H1 (cell line): ENCODE data around the gene GPR39. TPM values are rescaled to one million over a fixed set of nuclear protein-coding genes. Genes with fewer than 3 reads are reported as not detected.

ENCODE experiments used
- CTCF ChIA-PET: fragments of 300-600 bp; sonication (Branson Sonifier 250); formaldehyde crosslinking; loops from one replicate; lab custom pipeline; 2021; ENCODE audit not compliant: partially characterized antibody; lab: Charles Lee
- POLR2A ChIA-PET: fragments of 300-600 bp; sonication (Branson Sonifier 250); formaldehyde crosslinking; loops from one replicate; lab custom pipeline; 2021; ENCODE audit warnings: inconsistent platforms; ENCODE audit not compliant: partially characterized antibody; lab: Charles Lee
- DNase-seq, 2 experiments: peaks; one replicate each; pipeline versions ENCODE4 v3.0.0 to v3.0.0-alpha.2; 2010 to 2022; ENCODE audit warnings: low spot score in 2 of 2, low read depth in 1 of 2, mixed read lengths in 1 of 2
- FAIRE-seq: peaks from 2 replicates; lab custom pipeline; 2011; peaks lifted over from hg19 to GRCh38; lab: Jason Lieb, UNC
- H2AFZ ChIP-seq: 2 replicates; pipeline ENCODE4 v1.8.1; 2012; ENCODE audit warnings: low read length, inconsistent platforms
- H2AK5ac ChIP-seq: 2 replicates; pipeline ENCODE4 v1.6.1; 2013; ENCODE audit warnings: low read depth, low read length
- H2BK120ac ChIP-seq: replicated peaks from 2 replicates; pipeline ENCODE3; 2013; ENCODE audit warnings: low read depth, low read length, inconsistent platforms
- H2BK12ac ChIP-seq: 2 replicates; pipeline ENCODE4 v1.6.1; 2013; ENCODE audit warnings: low read depth, low read length
- H2BK15ac ChIP-seq: 2 replicates; pipeline ENCODE4 v1.6.1; 2013; ENCODE audit warnings: low read length
- H2BK20ac ChIP-seq: 2 replicates; pipeline ENCODE4 v1.6.1; 2013; ENCODE audit warnings: low read length
- H2BK5ac ChIP-seq: 2 replicates; pipeline ENCODE4 v1.6.1; 2013; ENCODE audit warnings: low read depth, low read length
- H3K14ac ChIP-seq: 2 replicates; pipeline ENCODE4 v1.6.1; 2013; ENCODE audit warnings: inconsistent platforms; ENCODE audit not compliant: insufficient read length
- H3K18ac ChIP-seq: 2 replicates; pipeline ENCODE4 v1.6.1; 2013; ENCODE audit warnings: low read length; ENCODE audit errors: extremely low read depth
- H3K23ac ChIP-seq: 2 replicates; pipeline ENCODE4 v1.6.1; 2013; ENCODE audit warnings: inconsistent platforms; ENCODE audit not compliant: insufficient read length
- H3K23me2 ChIP-seq: 2 replicates; pipeline ENCODE4 v1.6.1; 2013; ENCODE audit warnings: low read depth, low read length
- H3K27ac ChIP-seq: 2 replicates; pipeline ENCODE4 v1.6.1; 2011; ENCODE audit warnings: low read depth, low read length, inconsistent platforms
- H3K27me3 ChIP-seq, 4 experiments: replicated peaks in 1 of 4; 1 replicate in 1 of 4; 2 replicates in 3 of 4; pipeline versions ENCODE4 v1.6.1 to v1.8.1; 2011 to 2013; ENCODE audit warnings: low read length in 3 of 4, mild to moderate bottlenecking in 3 of 4, inconsistent platforms in 2 of 4, mixed read lengths in 2 of 4, moderate library complexity in 1 of 4; ENCODE audit not compliant: control insufficient read depth in 3 of 4, insufficient read depth in 3 of 4; ENCODE audit errors: extremely low read depth in 1 of 4
- H3K36me3 ChIP-seq, 4 experiments: 2 replicates each; pipeline versions ENCODE4 v1.6.1 to v1.8.1; 2011 to 2013; ENCODE audit warnings: mild to moderate bottlenecking in 4 of 4, low read length in 3 of 4, moderate library complexity in 2 of 4, control low read depth in 1 of 4, inconsistent platforms in 1 of 4; ENCODE audit not compliant: insufficient read depth in 4 of 4, control insufficient read depth in 2 of 4
- H3K4ac ChIP-seq: replicated peaks from 2 replicates; pipeline ENCODE3; 2013; ENCODE audit warnings: low read length, low read depth, mixed read lengths, inconsistent platforms; ENCODE audit not compliant: insufficient read length
- H3K4me1 ChIP-seq, 4 experiments: replicated peaks in 1 of 4; 1 replicate in 1 of 4; 2 replicates in 3 of 4; pipeline versions ENCODE4 v1.6.1 to v1.8.1; 2011 to 2013; ENCODE audit warnings: low read length in 3 of 4, inconsistent platforms in 2 of 4, mixed read lengths in 1 of 4; ENCODE audit not compliant: insufficient read depth in 4 of 4, control insufficient read depth in 3 of 4
- H3K4me2 ChIP-seq, 2 experiments: 2 replicates each; pipeline versions ENCODE4 v1.6.1 to v1.8.1; 2011 to 2013; ENCODE audit warnings: low read depth in 2 of 2, low read length in 2 of 2, control low read depth in 1 of 2, inconsistent platforms in 1 of 2, mild to moderate bottlenecking in 1 of 2; ENCODE audit not compliant: insufficient read depth in 1 of 2
- H3K4me3 ChIP-seq, 4 experiments: fragments of 200-600, 300-600 bp in 1 of 4; sonication (generic), shearing (Covaris generic), sonication (Bioruptor Twin) in 1 of 4; 2 replicates each; pipeline versions ENCODE4 v1.5.1 to v1.8.1; 2011 to 2016; ENCODE audit warnings: low read length in 4 of 4, low read depth in 3 of 4, control low read depth in 2 of 4, inconsistent platforms in 2 of 4, mild to moderate bottlenecking in 2 of 4, mixed read lengths in 1 of 4, moderate library complexity in 1 of 4; ENCODE audit not compliant: insufficient read depth in 2 of 4; ENCODE audit errors: extremely low read depth in 1 of 4
- H3K56ac ChIP-seq: replicated peaks from 2 replicates; pipeline ENCODE3; 2013; ENCODE audit warnings: low read depth, mild to moderate bottlenecking, mixed read lengths, low read length, inconsistent platforms; ENCODE audit not compliant: insufficient read length
- H3K79me1 ChIP-seq: 2 replicates; pipeline ENCODE4 v1.6.1; 2013; ENCODE audit warnings: low read depth, low read length, control low read depth
- H3K79me2 ChIP-seq, 2 experiments: 2 replicates each; pipeline versions ENCODE4 v1.6.1 to v1.8.1; 2012 to 2013; ENCODE audit warnings: low read length in 2 of 2, mild to moderate bottlenecking in 2 of 2, inconsistent platforms in 1 of 2; ENCODE audit not compliant: insufficient read depth in 2 of 2, control insufficient read depth in 1 of 2
- H3K9ac ChIP-seq, 4 experiments: replicated peaks in 1 of 4; 1 replicate in 1 of 4; 2 replicates in 3 of 4; pipeline versions ENCODE4 v1.6.1 to v1.8.1; 2011 to 2013; ENCODE audit warnings: low read depth in 3 of 4, low read length in 3 of 4, control low read depth in 2 of 4, mild to moderate bottlenecking in 2 of 4, moderate library complexity in 2 of 4, inconsistent platforms in 1 of 4; ENCODE audit errors: extremely low read depth in 1 of 4
- H3K9me3 ChIP-seq, 2 experiments: 2 replicates each; pipeline versions ENCODE4 v1.6.1 to v1.8.1; 2012 to 2013; ENCODE audit warnings: mild to moderate bottlenecking in 2 of 2, moderate library complexity in 2 of 2, control low read depth in 1 of 2, inconsistent platforms in 1 of 2, low read depth in 1 of 2, low read length in 1 of 2, mixed read lengths in 1 of 2; ENCODE audit not compliant: insufficient read depth in 2 of 2
- H4K20me1 ChIP-seq, 2 experiments: replicated peaks in 1 of 2; 2 replicates each; pipeline versions ENCODE3 to v1.8.1; 2011 to 2013; ENCODE audit warnings: inconsistent platforms in 2 of 2, low read length in 2 of 2, mild to moderate bottlenecking in 1 of 2; ENCODE audit not compliant: insufficient read depth in 2 of 2, control insufficient read depth in 1 of 2
- H4K5ac ChIP-seq: 2 replicates; pipeline ENCODE4 v1.6.1; 2013; ENCODE audit warnings: low read length, low read depth, mixed read lengths, inconsistent platforms; ENCODE audit not compliant: insufficient read length
- H4K8ac ChIP-seq: 2 replicates; pipeline ENCODE4 v1.8.0; 2013; ENCODE audit warnings: mild to moderate bottlenecking, moderate library complexity, low read length, inconsistent platforms; ENCODE audit not compliant: insufficient read depth; ENCODE audit errors: extremely low read depth
- H4K91ac ChIP-seq: replicated peaks from 2 replicates; pipeline ENCODE3; 2013; ENCODE audit warnings: low read length, mixed read lengths, inconsistent platforms; ENCODE audit not compliant: insufficient read length
- CTCF ChIP-seq, 3 experiments: IDR thresholded peaks; 1 replicate in 2 of 3; 2 replicates in 1 of 3; pipeline versions ENCODE4 v1.5.1 to v1.6.1; 2011; ENCODE audit warnings: low read length in 3 of 3, mild to moderate bottlenecking in 3 of 3, inconsistent platforms in 2 of 3, low read depth in 1 of 3, moderate library complexity in 1 of 3; ENCODE audit not compliant: insufficient read depth in 1 of 3; ENCODE audit errors: control extremely low read depth in 1 of 3
- EGR1 ChIP-seq: IDR thresholded peaks from 2 replicates; pipeline ENCODE4 v1.6.1; 2011; ENCODE audit warnings: low read depth, low read length, borderline replicate concordance
- EP300 ChIP-seq, 2 experiments: IDR thresholded peaks; 1 replicate in 1 of 2; 2 replicates in 1 of 2; pipeline ENCODE4 v1.6.1; 2011 to 2012; ENCODE audit warnings: low read depth in 2 of 2, low read length in 2 of 2, mild to moderate bottlenecking in 2 of 2, borderline replicate concordance in 1 of 2, inconsistent platforms in 1 of 2, moderate library complexity in 1 of 2
- MAFK ChIP-seq: IDR thresholded peaks from 2 replicates; pipeline ENCODE4 v1.6.1; 2012; ENCODE audit warnings: low read depth, mild to moderate bottlenecking, improper control_type of control experiment, low read length
- POLR2A ChIP-seq, 2 experiments: IDR thresholded peaks; 1 replicate in 1 of 2; 2 replicates in 1 of 2; pipeline ENCODE4 v1.6.1; 2011; ENCODE audit warnings: low read depth in 2 of 2, low read length in 2 of 2, mild to moderate bottlenecking in 2 of 2; ENCODE audit errors: control extremely low read depth in 1 of 2
- POU5F1 ChIP-seq: IDR thresholded peaks from 2 replicates; pipeline ENCODE4 v1.6.1; 2011; ENCODE audit warnings: low read depth, mild to moderate bottlenecking, low read length, moderate library complexity
- RNF2 ChIP-seq: fragments of 200-900, 300-1000 bp; sonication (generic); IDR thresholded peaks from 2 replicates; pipeline ENCODE4 v1.7.1; 2016; ENCODE audit warnings: borderline replicate concordance, low read depth, mild to moderate bottlenecking, antibody characterized with exemption, low read length; ENCODE audit not compliant: poor library complexity, severe bottlenecking; ENCODE audit errors: missing control alignments
- SP4 ChIP-seq: IDR thresholded peaks from 2 replicates; pipeline ENCODE4 v1.6.1; 2012; ENCODE audit warnings: low read length, inconsistent platforms
- WGBS, 2 experiments: shearing (Covaris generic) in 1 of 2; methylation state at CpG; one replicate each; pipeline versions ENCODE4 v1.1.6 to v1.1.7; 2013 to 2015; ENCODE audit warnings: low lambda C conversion rate in 2 of 2, mixed read lengths in 2 of 2, inconsistent platforms in 1 of 2, low coverage in 1 of 2, missing lambda C conversion rate in 1 of 2; ENCODE audit not compliant: insufficient replicate concordance in 2 of 2, insufficient coverage in 1 of 2, insufficient read length in 1 of 2; ENCODE audit errors: extremely low coverage in 1 of 2, missing lambda C conversion rate in 1 of 2; 5-methylcytosine and 5-hydroxymethylcytosine counted together
- polyA plus RNA-seq, 7 experiments: library from polyadenylated mRNA; depleted of rRNA in 3 of 7; stranded (reverse) in 5 of 7; unstranded in 2 of 7; fragments of >200 nt in 5 of 7; fragments of 200-250 nt in 2 of 7; gene quantifications; 1 replicate in 5 of 7; 2 replicates in 1 of 7; 4 replicates in 1 of 7; pipeline versions ENCODE4 v1.2.1 to v1.2.3, GENCODE V29; 2011 to 2013; ENCODE audit warnings: missing spikeins in 2 of 7, mixed read lengths in 2 of 7
- total RNA-seq: library from RNA; stranded (reverse); fragmentation: NEBNext Ultra II Directional; extraction: Animal tissue kit (Norgen Biotek cat#: 25700); gene quantifications from 2 replicates; pipeline ENCODE4 v1.2.1, GENCODE V29; 2021
- TF ChIP-seq, protein P1 (sequence below): IDR thresholded peaks from 2 replicates; pipeline ENCODE4 v1.6.1; 2012; ENCODE audit warnings: low read length, inconsistent platforms

The GPR39 gene
- total and polyA plus RNA-seq, 2 of the 8 experiments (the other 6 are each of a cell fraction or from before 2014, with no cell fraction given), result 0.63 to 2.7 TPM

DNA sequence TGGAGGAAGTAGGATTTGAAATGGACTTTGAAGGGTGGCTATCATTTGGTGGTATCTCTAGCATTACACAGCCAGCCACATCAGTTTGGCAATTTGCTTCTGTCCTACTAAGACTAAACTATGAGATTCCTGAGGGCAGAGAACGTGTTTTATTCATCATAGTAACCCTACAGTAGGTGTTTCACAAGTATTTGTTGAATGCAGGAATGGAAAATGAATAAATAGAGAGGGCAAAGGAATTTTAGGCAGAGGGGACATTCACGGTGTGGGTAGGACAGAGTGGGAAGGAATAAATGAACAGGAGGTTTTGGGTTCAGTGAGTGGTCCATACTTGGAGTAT lies 15.7 kb upstream of the GPR39 start:
- H3K27ac ChIP-seq, result no peak overlapping the region
- no peaks in the 10 kb centered on the region for H3K9me3 ChIP-seq
- H2BK120ac ChIP-seq, result no peak overlapping the region
- no peak overlapping the region for H3K56ac ChIP-seq
- DNase-seq (no peak), FAIRE-seq (no peak)
- no peak overlapping the region for H2BK12ac ChIP-seq
- no peak overlapping the region for H3K4me2 ChIP-seq
- H3K79me2 ChIP-seq, result no peaks in the 10 kb centered on the region
- no peak overlapping the region for H3K14ac ChIP-seq
- no peak overlapping the region for H2AK5ac ChIP-seq
- no peak overlapping the region for H2AFZ ChIP-seq
- ChIA-PET CTCF (interaction anchor here (1.1 kb wide), 1 partner anchor 146 kb away, joined by 3 read pairs; no protein-coding TSS in a partner anchor), POLR2A (no interaction called here)
- H3K23ac ChIP-seq, result no peak overlapping the region
- H3K9ac ChIP-seq, result no peak overlapping the region
- 95% methylated on average over 2 of the region's 2 CpGs; no CpG with 5 or more reads in 1 of the 2 experiments for WGBS, 2 experiments
- no peaks in the 10 kb centered on the region for H3K36me3 ChIP-seq
- H3K27me3 ChIP-seq, result no peaks in the 10 kb centered on the region
- no peak overlapping the region for H3K18ac ChIP-seq
- no peak overlapping the region for H3K4me3 ChIP-seq
- H4K8ac ChIP-seq, result no peak overlapping the region
- H2BK15ac ChIP-seq, result no peak overlapping the region
- H2BK20ac ChIP-seq, result no peak overlapping the region
- H4K5ac ChIP-seq, result no peak overlapping the region
- H2BK5ac ChIP-seq, result no peak overlapping the region
- no peak overlapping the region for H4K91ac ChIP-seq
- no peaks in the 10 kb centered on the region for H3K23me2 ChIP-seq
- H3K79me1 ChIP-seq, result no peaks in the 10 kb centered on the region
- H3K4ac ChIP-seq, result no peak overlapping the region
- H3K4me1 ChIP-seq, result no peaks in the 10 kb centered on the region
- H4K20me1 ChIP-seq, result no peaks in the 10 kb centered on the region
- TF ChIP-seq EGR1, result no peak
- TF ChIP-seq SP4, result no peak
- TF ChIP-seq RNF2, result no peak
- no peak for TF ChIP-seq POU5F1
- TF ChIP-seq EP300 (IDR thresholded peaks at IDR 0.05; ENCODE audit: borderline replicate concordance in 1 of 2, low read depth in 2 of 2, low read length in 2 of 2), result no peak
- TF ChIP-seq, protein P1, sequence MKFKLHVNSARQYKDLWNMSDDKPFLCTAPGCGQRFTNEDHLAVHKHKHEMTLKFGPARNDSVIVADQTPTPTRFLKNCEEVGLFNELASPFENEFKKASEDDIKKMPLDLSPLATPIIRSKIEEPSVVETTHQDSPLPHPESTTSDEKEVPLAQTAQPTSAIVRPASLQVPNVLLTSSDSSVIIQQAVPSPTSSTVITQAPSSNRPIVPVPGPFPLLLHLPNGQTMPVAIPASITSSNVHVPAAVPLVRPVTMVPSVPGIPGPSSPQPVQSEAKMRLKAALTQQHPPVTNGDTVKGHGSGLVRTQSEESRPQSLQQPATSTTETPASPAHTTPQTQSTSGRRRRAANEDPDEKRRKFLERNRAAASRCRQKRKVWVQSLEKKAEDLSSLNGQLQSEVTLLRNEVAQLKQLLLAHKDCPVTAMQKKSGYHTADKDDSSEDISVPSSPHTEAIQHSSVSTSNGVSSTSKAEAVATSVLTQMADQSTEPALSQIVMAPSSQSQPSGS, result no peak
- no peak for TF ChIP-seq CTCF (IDR thresholded peaks at IDR 0.05; ENCODE audit: control extremely low read depth in 1 of 3, insufficient read depth in 1 of 3, low read depth in 1 of 3, low read length in 3 of 3)
- TF ChIP-seq MAFK, result no peak
- no peak for TF ChIP-seq POLR2A (IDR thresholded peaks at IDR 0.05; ENCODE audit: control extremely low read depth in 1 of 2, low read depth in 2 of 2, low read length in 2 of 2)
